SIG-M5 treated with dmso at 0.1 percent for 504 hours (cell line): ENCODE data around the gene CAPN10.

Experiments used
- DNase-seq: peaks from one replicate; lab custom pipeline; 2025; ENCODE audit not compliant: unreplicated experiment; lab: John Stamatoyannopoulos, UW

Gene CAPN10

DNA sequence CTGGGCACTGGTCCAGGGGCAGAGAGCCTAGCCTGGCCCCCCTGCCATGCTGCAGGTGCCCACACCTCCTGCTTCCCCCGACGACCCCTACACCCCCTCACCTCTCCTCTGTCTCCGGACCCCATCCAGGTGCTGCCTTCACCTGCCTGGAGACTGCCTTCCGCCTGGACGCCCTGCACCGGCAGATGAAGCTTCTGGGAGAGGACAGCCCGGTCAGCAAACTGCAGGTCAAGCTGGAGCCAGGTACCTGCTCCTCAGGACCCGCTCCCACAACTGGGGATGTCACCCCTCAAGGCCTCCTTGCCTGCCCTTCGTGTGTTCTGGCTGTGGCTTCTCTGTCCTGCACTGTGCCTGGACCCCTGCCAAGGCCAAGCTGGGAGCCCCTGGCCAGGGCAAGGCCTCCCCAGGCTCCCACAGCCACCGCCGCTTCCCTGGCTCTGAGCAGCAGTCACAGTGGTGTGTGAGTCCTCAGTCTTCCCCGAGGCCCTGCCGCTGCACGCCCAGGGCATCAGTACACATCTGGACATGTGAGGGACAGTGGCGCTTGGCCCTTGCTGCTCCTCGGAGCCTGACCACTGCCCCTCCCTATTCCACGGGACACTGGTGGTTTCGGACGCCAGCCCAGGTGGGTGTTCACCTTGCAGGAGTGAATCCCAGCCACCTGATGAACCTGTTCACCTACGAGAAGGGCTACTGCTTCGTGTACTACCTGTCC, 12.0 kb upstream of the CAPN10 start:
- no peak for DNase-seq

DNA sequence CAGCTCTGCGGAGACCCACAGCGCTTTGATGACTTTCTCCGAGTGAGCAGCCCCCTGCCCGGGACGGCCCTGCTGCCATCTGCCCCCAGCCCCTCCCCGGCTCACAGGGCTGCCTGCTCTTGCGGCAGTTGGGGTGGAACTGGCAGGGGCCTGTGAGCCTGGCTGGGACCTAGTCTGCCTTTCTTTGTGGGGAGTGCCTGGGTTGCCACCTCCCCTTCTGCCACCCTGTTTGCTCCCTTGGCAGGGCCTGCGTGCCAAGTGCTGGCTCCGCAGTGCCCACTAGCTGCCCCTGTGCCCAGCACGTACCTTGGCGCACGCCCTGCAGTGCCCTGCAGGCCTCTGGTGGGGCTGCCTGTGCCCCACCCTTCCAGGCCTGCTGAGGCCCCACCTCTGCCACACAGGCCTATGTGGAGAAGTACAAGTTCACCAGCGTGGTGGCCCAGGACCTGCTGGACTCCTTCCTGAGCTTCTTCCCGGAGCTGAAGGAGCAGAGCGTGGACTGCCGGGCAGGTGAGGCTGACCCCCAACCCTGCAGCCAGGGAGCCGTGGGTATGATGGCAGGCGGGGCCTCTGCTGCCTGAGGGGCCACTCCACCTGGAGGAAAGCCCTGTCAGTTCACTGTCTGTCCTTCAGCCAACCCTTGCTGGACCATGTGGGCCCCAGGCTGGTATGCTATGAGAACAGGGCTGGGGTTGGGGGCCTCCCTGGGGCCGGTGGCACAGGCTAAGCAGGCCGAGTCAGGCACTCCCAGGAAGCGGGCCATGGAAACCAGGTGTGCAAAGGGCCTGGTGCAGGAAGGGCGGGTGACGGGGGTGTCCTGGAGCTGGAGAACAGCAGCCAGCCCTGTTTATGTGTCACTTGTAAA, 11.2 kb upstream of the CAPN10 start:
- DNase-seq = no peak

- no peak for DNase-seq
Measured at GRCh38 chr2:240576036-240576435, 10.5 kb upstream of the CAPN10 start.

DNA sequence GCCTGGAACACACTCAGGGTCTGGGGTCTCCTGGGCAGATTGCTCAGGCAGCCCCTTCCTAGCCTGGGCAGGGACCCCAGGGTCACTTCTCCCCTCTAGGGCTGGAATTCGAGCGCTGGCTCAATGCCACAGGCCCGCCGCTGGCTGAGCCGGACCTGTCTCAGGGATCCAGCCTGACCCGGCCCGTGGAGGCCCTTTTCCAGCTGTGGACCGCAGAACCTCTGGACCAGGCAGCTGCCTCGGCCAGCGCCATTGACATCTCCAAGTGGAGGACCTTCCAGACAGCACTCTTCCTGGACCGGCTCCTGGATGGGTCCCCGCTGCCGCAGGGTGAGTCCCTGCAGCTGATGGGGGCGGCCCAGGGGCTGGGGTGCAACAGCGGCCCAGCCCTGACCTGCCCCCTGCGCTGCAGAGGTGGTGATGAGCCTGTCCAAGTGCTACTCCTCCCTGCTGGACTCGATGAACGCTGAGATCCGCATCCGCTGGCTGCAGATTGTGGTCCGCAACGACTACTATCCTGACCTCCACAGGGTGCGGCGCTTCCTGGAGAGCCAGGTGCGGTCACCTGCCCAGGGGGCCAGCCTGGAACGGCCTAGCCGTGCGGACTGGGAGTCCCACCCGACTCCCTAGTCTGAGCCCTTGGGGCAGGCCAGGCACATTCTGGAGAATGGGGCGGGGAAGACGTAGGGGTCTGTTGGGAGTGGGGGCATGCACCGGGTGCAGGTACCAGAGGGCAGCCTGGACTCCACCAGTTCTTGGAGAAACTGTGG, 9.9 kb upstream of the CAPN10 start:
- no peak for DNase-seq

DNA sequence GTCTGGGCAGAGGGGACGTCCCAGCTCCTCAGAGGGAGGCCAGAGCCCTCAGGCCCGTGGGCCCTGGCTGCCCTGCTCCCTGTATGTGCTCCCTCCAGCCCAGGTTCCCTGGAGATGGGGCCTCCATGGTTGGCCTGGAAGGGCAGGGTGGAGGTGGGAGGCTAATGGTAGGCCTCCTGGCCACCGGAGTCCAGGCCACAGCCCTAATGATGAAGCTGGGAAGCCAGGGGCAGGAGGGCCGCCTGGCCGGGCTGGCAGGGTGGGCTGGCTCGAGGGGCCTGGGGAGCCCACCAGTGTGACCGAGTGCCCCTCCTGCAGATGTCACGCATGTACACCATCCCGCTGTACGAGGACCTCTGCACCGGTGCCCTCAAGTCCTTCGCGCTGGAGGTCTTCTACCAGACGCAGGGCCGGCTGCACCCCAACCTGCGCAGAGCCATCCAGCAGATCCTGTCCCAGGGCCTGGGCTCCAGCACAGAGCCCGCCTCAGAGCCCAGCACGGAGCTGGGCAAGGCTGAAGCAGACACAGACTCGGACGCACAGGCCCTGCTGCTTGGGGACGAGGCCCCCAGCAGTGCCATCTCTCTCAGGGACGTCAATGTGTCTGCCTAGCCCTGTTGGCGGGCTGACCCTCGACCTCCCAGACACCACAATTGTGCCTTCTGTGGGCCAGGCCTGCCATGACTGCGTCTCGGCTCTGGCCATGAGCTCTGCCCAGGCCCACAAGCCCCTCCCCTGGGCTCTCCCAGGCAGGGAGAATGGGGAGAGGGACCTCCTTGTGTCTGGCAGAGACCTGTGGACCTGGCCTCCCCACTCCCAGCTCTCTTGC, 9.0 kb upstream of the CAPN10 start:
- DNase-seq = no peak

GRCh38 chr2:240578110-240578450, 8.5 kb upstream of the CAPN10 start:
- DNase-seq = no peak

- DNase-seq = no peak
Measured at GRCh38 chr2:240578488-240578887, 8.0 kb upstream of the CAPN10 start.

DNA sequence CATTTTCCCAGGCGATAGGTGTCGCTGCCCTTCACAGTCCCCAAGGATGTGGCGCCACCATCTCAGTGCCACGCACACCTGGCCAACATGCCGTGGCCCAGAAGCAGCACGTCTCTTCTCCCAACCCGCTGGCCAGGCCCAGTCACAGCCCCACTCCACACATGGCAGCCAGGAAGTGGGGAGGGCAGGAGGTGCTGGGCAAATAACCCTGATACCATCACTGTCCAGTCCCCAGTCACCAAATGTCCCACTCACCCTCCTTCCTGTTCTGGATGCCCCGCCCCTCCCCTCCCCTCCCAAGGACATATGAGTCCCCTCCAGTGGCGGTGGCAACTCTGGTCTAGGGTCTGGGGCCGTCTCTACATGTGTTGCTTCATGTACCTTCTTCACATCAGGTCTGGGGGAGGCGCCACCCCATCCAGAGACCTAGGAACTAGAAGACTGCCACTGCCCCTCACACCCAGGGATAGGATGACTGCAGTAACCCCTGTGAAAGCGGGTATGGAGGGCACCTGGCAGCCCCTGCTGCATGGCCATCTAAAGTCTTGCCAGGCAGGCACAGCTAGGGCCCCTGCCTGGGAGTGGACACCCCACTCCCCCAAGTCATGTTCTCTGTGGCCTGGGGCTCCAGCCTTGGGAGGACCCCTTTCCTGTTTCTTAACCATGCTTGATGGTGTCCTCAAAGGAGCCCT, 7.3 kb upstream of the CAPN10 start:
- DNase-seq = no peak

DNA sequence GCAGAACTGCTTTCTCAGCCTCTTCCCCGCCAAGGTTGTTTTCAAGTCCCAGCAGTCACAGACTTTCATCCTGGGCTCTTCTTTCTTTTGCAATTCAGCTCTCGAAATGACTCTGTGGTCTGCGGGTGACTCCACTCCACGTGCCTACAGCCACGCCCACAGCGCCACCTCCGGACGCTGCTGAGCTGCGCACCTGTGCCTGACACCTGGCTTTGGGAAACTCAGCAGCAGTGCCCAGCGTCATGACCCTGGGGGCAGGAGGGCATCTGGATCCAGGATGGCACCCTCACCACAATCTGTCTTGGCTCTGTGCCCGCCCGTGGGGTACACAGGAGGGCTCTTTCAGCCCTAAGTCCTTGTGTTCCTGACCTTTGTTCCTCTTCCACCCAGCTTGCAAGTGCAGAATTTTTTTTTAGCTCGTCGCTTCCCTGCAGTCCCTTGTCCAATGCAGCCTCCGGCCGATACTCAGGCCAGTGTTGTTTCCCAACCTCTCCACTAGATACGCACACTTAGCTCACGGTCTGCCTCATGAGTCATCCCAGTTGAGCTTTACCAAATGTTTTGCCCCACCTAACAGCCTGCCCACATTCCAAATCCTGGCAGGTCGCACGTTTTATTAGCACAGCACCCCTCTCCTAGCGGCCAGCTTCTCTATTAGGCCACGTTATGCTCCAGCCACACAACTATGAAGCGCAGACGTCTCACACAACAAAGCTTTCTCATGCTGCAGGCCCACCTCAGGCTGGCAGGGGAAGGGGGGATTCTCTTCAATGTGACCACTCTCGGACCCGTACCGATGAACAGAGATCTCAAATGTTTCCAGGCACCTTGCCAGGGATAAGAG, 6.5 kb upstream of the CAPN10 start:
- peak; percentile 81 for DNase-seq

- no peak for DNase-seq
Measured at GRCh38 chr2:240581811-240582210, 4.7 kb upstream of the CAPN10 start.

- DNase-seq = no peak
Measured at GRCh38 chr2:240582781-240583180, 3.8 kb upstream of the CAPN10 start.

GRCh38 chr2:240583774-240584173, 2.8 kb upstream of the CAPN10 start:
- DNase-seq = no peak

DNA sequence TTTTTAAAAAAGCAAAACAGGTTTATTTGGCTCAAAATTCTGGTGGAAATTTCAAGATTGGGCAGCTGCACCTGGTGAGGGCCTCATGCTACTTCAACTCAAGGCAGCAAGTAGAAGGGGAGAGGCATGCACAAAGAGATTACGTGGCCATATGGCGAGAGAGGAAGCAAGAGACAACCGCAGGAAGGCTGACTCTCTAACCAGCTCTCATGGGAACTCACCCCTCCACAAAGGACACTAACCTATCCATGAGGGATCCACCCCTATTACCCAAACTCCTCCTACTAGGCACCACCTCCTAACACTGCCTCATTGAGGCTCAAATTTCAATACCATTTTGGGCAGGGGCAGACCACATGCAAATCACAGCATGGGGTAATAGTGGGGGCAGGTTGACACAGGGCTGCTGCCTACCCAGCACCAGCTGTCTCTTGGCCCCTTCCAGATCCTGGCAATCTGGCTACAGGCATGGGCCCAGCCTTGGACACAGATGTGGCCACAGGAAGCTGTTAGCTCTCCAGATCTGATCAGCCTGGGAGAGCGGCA, 2.0 kb upstream of the CAPN10 start:
- DNase-seq = peak; percentile 93

DNA sequence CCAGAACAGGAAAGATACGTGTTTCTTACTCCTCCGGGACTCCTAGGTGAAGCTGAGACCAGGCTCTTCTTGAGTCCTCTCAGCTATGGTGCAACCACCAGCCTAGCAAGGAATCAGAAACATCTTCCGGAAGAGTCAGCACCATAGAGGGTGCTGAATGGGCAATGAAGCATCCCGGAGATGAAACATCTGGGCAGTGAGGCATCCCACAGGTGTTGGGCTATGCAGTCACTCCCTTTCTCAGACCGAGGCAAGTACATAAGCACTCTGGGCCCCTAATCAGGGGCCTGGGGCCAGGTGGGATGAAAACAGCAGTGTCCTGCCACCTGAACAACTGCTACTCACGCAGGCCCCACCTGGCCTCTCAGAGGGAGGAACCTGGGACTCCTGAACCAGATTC, 1.4 kb upstream of the CAPN10 start:
- DNase-seq = no peak

- DNase-seq = no peak
Measured at GRCh38 chr2:240585681-240586197, 795 bp upstream of the CAPN10 start.

DNA sequence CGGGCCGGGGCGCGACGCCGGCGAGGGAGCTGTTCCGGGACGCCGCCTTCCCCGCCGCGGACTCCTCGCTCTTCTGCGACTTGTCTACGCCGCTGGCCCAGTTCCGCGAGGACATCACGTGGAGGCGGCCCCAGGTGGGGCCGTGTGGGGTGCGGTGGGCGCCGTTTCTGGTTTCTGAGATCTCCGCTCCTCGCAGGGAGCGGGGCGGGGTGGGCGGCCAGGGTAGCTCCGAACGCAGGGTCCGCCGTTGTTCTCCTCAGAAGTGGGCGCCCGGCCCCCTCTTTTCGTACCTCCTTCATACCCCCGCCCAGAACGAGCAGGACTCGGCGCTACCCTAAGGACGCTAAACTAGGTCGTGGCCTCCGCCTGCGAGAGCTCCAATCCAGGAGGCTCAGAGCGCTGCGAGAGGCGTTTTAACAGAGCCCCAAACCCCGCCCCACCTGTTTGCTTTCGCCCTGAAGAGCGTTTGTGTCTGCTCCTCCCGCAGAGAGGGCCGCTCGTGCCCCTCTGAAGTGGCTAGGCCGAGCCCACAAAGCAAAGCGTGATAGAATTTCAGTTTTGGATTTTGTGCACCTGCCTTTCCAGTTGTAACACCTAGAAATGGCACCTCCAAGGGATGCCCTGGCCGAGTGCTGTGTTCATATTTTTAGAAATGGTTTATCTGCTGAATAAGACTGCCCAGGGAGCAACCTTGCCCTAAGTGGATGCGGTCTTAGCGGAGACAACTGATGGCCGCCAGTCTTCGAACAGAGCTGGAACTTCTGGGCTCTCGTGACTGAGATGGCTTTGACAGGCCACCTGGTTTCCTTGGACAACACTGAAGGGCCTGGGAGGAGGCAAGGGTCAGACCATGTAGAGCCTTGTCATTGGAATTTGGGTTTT, 626 bp downstream of the CAPN10 start:
- peak; percentile 32 for DNase-seq

GRCh38 chr2:240588006-240588655, 1.6 kb downstream of the CAPN10 start:
- DNase-seq = no peak
